NCI-H1436 treated with DMSO at 0.1 percent for 48 hours (cell line): ENCODE data around the gene NOSIP.

Source experiments
- DNase-seq: peaks from one replicate; lab custom pipeline; 2025; lab: John Stamatoyannopoulos, UW

Gene NOSIP

DNA sequence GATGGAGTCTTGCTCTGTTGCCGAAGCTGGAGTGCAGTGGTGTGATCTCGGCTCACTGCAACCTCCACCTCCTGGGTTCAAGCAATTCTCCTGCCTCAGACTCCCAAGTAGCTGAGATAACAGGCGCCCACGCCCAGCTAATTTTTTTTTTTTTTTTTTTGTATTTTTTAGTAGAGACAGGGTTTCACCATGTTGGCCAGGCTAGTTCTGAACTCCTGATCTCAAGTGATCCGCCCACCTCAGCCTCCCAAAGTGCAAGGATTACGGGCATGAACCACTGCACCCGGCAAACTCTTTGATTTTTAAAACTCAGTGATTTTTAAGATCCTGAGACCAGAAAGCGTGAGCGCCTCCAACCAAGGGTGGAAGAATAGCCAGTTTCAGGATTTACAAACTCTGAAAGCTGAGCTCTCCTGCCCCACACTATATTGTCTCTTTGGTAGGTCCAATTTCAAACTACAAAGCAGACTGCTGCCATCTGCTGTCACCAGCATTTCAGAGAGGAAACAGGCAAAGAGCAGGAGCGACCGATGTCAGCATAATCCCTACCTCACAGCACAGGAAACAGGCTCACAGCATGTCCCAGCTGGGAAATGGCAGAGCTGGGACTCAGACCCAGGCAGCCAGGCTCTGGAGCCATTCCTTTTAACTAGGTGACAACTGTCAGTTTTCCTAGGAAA is 9.2 kb downstream of the NOSIP start:
- DNase-seq = no peak

DNA sequence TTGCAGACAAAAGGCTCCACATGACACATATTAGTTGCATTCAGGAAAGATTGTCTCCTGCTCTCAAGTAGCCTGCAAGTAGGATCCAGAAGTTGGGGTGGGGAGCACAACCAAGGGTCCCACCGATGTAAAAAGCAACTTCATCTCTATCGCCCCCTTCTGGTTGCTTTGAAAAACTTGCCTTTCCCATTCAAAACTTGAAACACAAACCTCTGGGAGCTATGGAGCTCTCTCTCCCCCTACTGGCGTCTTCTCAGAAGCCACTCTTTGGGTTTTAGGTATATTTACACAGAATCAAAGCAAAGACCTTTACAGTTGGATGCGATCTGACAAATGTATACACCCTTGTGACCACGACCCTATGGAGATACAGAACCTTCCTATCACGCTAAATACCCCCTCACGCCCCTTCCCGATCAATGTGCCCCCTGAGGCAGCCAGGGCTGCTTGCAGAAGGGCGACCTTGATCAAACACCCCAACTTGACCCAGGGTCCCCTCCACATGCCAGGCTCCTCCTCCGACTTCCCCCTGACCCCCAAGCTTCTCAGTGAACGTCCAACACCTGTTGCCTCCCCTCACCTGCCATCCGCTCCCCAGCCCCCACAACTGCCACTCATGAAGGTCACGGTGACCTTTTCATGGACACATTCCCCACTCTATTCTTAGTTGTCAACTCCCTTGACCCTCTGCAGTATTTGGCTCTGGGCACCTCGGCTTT is 10.1 kb downstream of the NOSIP start:
- DNase-seq = no peak

DNA sequence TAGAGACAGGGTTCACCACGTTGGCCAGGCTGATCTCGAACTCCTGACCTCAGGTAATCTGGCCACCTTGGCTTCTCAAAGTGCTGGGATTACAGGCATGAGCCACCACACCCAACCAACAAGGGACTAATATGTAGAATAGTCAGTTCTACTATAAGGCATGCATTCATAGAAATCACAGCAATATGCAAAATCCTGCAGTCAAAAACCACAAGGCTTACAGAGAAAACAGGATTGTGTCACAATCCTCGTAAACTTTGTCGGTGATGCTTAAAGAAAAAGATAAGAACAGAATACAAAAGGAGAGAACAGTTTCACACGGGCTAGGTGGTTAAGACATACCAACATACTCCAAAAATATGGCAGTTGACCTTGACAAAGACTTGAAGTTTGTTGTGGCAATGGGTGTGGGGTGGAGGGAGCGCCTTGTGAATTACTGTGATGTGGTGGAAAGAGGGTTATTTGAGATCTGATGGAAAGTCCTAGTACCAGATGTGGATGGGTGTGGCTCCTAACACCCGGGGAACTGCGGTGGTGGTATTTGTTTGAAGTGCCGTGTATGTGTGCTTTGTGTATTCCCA is 12.4 kb downstream of the NOSIP start:
- no peak for DNase-seq

DNA sequence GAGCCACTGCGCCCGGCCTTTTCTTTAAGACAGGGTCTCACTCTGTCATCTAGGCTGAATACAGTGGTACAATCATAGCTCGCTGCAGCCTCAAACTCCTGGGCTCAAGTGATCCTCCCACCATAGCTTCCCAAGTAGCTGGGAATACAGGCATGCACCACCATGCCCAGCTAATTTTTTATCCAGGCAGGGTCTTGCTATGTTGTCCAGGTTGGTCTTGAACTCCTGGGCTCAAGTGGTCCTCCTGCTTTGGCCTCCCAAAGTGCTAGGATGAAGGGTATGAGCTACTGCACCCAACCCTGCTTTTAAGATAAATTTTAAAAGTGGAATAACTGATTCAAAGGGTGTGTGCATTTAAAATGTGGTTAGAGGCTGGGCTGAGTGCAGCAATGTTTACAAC is 14.1 kb downstream of the NOSIP start:
- DNase-seq = no peak

DNA sequence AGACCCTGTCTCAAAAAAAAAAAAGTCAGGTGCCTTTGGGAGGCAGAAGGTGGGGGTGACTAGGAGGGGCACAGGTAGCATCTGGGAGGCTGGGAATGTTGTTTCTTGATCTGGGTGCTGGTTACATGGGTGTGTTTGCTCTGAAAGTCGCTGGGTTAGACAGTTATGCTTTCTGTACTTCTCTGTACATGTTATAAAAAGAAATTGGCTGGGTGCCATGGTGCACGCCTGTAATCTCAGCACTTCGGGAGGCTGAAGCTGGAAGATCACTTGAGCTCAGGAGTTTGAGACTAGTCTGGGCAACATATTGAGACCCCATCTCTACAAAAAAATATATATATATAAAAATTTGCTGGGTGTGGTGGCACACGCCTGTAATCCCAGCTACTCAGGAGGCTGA is 15.1 kb downstream of the NOSIP start:
- DNase-seq = no peak

DNA sequence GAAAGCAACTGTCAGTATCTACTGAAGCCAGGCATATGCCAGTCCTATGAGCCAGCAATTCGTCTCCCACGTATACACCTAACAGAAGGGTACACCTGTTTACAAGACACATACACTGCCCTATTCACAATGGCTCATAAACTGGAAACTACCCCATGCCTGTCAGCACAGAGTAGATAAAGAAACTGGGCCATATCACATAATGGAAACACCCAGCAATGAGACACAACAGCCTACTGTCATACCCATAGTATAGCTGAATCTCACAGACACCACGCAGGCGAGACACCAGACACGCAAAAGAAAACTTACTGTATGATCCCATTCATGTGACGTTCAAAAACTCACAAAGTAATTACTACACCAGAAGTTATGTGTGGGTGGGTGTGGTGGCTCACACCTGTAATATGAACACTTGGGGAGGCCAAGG is 15.7 kb downstream of the NOSIP start:
- no peak for DNase-seq

DNA sequence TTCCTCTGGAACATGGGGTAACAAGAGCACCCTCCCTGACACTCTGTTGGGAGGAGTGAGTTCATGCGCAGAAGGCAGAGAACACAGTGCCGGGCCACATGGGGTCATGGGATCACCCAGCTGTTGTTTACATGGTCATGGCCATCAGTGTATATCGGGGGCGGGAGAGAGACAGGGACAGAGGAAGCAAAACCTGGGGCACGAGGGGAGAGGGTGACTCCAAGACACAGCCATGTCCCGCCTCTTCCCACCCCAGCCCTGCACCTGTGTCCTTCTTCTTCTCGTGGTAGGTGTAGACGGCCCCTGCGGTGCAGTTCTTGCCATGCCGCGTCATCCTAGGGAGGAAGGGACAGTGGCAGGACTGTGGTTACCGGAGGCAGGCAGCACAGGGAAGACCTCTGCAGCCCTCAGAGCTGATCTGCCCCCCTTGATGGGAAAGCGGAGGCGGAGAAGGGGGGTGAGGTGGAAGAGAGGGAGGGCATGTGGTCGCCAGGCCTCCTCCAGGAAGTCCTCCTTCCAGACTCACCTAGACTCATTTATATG is 19.9 kb downstream of the NOSIP start:
- DNase-seq = no peak

DNA sequence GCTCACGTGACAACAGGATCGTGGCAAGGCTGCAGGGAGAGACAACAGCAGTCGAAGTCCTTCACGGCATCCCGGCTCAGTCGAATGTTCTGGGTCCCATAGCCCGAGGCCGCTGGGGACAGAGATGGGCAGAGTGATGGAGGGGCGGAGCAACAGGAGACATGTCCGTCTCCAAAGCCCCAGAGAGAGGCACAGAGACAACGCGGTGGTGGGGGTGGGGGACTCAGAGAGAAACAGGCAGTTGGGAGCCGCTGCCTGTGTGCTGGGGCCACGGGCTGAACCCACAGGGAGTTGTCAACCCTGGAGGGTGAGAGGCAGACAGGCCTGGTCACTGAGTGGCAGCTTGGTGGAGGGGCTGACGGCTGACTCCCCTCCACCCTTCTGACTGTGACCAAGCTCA is 20.4 kb downstream of the NOSIP start:
- DNase-seq = no peak

DNA sequence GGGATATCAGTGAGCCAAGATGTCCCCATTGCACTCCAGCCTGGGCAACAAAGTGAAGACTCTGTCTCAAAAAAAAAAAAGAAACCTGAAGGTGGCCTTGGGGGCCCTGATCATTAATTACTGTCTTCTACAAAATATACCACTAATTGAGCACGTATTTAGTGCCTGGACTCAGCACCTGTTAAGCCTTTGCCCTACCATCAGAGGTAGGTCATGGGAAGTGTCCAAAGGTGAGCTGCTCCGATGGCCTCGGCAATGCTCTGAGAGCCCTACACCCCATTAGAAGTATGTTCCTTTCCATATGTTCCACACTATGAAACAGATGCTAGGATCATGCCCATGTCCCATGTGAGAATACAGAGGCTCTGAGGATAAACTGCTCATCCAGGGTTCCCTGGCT is 20.9 kb downstream of the NOSIP start:
- DNase-seq = no peak

DNA sequence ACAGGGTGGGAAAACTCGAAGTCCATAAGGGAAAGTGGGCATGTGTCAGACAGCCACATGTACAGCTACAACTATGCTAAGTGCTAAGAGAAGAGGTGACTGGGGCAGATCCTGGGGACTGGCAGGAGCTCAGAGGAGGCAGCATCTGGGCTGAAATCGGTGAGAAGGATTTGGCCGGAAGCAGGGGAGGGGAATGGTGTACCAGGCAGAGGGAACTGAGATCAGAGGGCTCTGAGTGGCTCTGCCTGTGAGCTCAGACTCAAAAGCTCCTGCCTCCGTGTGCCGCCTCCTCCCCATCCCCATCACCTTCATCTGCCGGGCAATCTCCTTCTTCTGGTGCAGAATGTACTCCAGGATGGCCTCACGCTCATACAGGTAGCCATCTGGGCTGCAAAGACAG is 21.8 kb downstream of the NOSIP start:
- no peak for DNase-seq

DNA sequence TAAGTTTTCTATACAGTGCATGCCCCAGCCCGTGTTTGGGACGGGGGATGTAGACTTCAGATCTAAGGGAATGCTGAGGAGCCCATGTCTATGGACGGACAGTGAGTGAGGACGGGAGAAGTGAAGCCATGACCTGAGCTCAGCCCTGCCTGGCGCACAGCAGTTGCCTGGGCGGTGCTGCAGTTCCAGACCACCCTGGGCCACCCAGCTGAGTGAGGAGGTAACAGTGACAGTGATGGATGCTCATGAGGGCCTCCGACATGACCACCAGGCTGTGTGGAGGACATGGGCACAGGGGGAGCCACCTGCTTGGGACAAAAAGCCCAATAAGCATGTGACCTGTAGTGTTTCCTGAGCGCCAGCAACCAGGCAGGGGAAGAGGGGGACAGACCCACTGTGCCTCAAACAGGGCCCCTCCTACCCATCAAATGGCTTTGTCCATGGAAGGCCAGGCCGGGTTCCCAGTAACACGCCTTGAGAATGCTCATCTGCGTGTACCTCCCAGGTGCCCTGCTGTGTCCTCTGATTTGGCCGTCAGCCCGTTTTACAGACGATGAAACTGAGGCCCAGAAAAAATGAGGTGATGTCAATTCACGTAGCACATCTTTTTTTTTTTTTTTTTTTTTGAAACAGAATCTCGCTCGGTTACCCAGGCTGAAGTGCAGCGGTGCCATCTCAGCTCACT is 22.6 kb downstream of the NOSIP start:
- no peak for DNase-seq

DNA sequence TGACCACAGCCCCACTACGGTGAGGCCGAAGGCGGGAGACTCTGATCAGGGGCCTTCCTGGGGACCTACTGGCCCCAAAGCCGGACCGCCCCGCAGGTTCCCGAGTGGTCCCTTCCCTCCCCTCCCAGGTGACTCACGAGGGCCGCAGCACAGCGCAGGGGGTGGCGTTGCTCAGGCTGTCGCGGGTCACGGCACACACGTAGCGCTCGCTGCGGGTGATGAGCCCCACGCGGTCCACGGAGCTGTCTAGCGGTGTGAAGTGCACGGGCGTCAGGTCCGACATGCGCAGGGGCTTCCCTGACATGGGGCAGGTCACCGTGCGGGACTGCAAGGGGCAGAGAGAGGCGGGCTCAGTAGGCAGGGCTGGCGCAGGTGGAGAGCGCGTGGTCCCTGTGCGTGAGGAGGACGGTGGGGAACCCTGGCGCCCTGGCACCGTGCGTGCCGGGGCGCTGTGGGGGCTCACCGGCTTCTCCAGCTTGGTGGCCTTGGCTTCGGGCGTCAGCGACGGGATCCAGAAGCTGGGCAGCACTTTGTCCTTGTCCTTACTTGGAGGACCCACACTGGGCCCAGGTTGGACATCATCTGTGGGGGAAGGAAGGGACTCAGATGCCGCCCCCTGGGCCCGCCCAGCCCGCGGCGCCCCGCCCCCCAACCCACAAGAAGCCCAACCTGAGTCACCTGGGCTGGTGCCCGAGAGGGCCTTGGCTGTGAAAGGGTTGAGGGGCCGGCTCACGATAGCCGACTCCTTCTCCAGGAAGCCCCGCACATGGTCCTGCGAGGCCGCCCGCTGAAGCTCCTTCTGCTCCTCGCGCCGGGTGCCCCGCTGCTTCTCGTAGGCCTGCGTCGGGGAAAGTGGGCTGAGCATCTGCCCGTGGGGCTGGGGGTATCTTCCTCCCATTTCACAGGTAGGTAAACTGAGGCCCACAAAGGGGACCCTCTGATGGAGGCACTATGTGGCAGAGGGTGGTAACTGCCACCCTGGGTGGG is 23.7 kb downstream of the NOSIP start:
- no peak for DNase-seq

DNA sequence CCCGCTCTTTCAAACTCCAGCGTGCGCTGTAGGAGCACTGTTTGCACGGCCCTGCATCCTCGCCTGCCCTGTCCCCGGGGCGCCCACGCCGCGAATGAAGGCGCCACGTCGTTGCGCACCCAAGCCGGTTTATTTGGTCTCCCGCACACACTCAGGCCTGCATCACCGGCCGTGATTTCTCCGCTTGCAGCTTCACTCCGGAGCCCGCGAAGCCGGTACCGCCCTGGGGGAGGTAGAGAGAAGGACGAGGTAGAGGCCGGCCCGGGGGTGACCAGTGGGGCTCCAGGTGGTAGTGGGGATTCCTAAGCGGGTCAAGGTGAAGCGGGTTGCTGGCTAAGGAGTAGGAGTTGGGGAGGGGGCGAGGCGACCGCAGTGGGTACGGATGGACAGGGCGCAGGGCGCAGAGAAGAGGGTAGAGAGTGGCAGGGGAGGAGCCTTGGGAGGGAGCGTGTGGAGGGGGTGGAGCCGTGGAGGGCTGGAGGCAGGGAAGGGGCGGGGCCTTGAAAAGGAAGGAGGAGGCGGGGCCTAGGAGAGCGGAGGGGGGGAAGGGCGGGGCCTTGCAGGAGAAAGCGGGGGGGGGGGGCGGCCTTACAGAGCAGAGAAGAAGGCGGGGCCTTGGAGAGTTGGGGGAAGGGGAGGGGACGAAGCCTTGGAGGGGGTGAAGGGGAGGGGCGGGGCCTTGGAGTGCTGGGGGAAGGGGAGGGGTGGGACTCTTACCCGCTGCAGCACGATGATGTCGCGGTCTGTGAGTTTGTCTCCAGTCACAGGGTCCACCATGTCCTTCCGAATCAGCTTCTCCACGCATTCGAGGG is 24.6 kb downstream of the NOSIP start:
- DNase-seq = no peak

DNA sequence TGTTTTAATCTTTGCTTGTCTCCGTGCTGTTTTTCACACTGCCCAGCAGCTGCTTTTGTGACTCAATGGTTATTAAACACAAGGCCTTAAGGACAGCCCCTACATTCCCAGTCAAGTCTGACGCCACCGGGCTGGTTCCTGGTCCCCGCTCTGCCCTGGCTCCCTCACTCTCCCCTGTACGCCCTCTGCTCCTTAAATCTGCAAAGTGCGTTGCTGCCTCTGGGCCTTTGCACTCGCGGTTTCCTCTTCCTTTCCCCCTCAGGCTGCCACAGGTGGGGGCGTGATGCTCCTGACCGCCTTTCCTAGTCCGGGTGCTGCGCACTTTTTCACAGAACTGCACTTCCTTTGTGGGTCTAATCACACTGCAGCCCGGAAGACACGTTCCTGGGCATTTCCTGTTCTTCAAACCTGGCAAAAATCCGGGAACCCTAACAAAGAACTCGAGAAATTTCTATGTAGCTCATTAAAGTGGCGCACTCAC is 25.6 kb downstream of the NOSIP start:
- DNase-seq = no peak

DNA sequence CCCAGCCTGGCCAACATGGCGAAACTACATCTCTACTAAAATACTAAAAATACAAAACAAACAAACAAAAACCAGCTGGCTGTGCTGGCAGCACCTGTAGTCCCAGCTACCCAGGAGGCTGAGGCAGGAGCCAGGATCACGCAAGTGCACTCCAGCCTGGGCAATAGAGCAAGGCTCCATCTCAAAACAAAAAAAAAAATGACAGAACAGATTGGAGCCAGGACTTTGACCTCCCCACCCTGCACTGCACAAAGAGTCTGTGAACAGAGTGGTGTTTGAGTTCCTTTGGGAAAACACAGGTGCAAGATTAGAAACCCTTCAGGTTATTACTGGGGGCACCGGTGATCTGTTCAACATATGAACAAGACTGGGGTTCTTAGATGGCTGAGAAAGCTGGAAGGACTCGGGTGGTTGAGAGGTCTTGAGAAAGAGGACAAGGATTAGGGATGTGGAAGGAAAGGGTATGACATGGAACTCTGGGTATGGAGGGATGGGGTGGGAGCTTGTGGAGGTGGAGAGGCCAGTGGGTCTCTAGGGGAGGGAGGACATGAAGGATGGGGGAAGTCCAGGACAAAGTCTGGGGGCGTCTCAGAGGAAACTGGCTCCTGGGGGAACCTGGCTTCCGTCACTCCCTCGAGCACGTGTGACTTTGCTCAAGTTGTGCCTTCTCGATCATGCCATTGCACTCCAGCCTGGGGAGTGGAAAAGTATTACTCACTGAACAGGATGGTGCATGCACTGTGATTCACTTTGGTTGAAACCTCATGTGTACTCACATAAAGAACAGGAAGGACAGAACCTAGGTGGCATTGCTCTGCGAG is 26.7 kb downstream of the NOSIP start:
- no peak for DNase-seq

DNA sequence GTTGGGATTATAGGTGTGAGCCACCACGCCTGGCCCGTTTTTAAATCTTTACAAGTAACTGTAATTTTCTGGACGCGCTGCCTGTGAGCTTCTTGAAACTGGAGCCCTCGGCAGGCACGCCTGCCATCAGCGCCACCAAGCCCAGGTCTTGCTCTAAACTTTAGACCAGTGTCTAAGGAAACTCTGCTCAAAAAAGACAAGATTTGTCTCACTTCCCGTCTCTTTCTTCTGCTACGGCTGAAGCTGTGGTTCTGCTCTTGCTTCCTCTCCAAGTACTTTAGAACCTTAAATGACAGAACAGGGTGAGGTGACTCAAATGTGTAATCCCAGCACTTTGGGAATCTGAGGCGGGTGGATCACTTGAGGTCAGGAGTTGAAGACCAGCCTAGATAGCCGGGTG is 27.6 kb downstream of the NOSIP start:
- no peak for DNase-seq

DNA sequence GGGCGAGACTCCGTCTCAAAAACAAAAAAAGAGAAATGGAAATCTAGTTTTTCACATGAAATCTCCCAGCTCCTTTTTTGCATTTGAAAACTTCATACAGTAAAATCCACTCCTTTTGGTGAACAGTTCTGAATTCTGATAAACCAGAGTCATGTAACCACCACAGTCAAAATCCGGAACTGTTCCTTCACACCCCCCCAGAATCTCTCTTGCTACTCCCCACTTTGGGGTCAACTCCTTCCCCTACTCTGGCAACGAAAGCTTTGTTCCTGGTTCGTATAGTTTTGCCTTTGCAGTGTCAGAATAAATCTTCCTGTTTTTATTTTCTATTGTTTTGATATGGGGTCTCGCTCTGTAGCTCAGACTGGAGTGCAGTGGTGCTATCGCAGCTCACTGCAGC is 28.8 kb downstream of the NOSIP start:
- no peak for DNase-seq

DNA sequence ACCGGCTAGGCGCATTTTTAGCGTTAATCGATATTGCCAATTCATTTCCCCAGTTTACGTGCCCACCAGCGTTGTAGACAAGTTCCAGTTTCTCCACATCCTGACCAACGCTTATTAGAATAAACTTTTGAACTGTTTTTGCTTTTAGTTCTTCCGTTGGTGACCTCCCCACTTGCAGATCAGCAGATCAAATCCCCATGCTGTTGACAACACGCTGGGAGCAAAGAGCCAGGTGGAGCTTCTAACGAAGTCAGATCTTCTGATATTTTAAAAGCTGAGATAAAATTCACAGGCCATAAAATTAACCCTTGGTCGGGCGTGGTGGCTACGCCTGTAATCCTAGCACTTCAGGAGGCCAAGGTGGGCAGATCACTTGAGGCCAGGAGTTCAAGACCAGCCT is 31.3 kb downstream of the NOSIP start:
- DNase-seq = no peak

DNA sequence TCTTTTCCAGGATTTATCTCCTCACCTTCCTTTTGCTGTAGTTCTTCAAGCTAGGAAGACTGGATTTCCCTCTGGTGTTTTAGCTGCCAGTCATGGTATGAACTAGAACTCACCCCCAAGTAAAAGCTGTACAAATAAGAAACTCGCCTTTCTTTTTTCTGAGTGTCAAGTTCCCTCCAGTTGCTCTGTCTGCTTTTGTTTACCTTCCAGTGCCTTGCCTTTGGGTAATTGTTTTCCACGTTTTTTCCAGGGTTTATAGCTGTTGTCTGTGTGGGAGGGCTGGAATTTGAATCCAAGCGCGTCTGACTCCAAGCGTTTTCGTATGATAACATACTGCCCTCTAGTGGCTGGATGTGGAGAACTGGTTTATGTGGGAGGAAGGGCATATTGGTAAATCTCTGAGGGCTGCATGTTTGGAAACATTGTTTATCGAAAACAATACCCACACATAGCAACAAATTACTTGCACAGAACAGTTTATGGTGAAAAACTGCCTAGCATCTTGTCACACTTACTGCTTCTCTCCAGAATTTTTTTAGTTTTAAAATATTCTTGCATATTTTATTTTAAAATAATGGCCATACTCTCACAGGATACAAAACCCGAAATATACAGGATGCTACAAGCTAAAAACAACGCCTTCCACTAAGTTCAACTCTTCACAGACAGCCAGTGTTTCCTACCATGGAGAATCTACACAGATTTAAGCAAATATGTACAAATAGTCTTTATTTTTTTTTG is 33.4 kb downstream of the NOSIP start:
- DNase-seq = no peak
